Sigmoid colon (tissue), 7 donors: ENCODE results near the gene BHLHE23. TPM values are rescaled to one million over a fixed set of nuclear protein-coding genes. Genes with fewer than 3 reads are reported as not detected.

Source experiments
- DNase-seq: peaks from one replicate; pipeline ENCODE4 v3.0.0-alpha.2; 2019
- H3K27ac ChIP-seq, 4 donors: fragments of 200-600 bp; sonication (generic); one replicate each; pipeline ENCODE4 v1.5.1; 2016 to 2019; ENCODE audit warnings: mild to moderate bottlenecking in 1 of 4
- H3K27me3 ChIP-seq, 3 donors: fragments of 200-600 bp; sonication (generic); one replicate each; pipeline ENCODE4 v1.5.1; 2019; ENCODE audit warnings: mild to moderate bottlenecking in 1 of 3
- H3K36me3 ChIP-seq, 4 donors: fragments of 200-600 bp; sonication (generic); one replicate each; pipeline ENCODE4 v1.5.1; 2016 to 2019
- H3K4me1 ChIP-seq, 4 donors: fragments of 200-600 bp; sonication (generic); one replicate each; pipeline ENCODE4 v1.5.1; 2017 to 2019
- H3K4me3 ChIP-seq, 4 donors: fragments of 200-600 bp; sonication (generic); one replicate each; pipeline ENCODE4 v1.5.1; 2017 to 2019; ENCODE audit warnings: mild to moderate bottlenecking in 2 of 4, moderate library complexity in 1 of 4
- H3K9me3 ChIP-seq, 4 donors: fragments of 200-600 bp in 3 of 4; sonication (generic) in 3 of 4; one replicate each; pipeline versions ENCODE4 v1.5.1 to v1.6.1; 2013 to 2019
- CTCF ChIP-seq, 4 experiments: fragments of 450-650 bp in 3 of 4; fragments of 200-600 bp in 1 of 4; IDR thresholded peaks; one replicate each; pipeline ENCODE4 v1.5.1; 2016 to 2019; ENCODE audit warnings: antibody characterized with exemption in 4 of 4, mild to moderate bottlenecking in 3 of 4, moderate library complexity in 2 of 4
- EP300 ChIP-seq, 4 donors: sonication (generic); formaldehyde crosslinking; IDR thresholded peaks; one replicate each; pipeline ENCODE4 v1.6.1; 2017; ENCODE audit warnings: antibody characterized with exemption in 4 of 4
- POLR2A ChIP-seq, 2 donors: fragments of 450-650 bp; IDR thresholded peaks; one replicate each; pipeline ENCODE4 v1.6.1; 2016; ENCODE audit warnings: antibody characterized with exemption in 2 of 2, mild to moderate bottlenecking in 2 of 2, moderate library complexity in 2 of 2
- POLR2AphosphoS5 ChIP-seq, 4 donors: sonication (generic); formaldehyde crosslinking; IDR thresholded peaks; one replicate each; pipeline ENCODE4 v1.6.1; 2017; ENCODE audit warnings: antibody characterized with exemption in 4 of 4
- WGBS, 2 donors: extraction: QIAGEN DNeasy Blood & Tissue Kit; methylation state at CpG; one replicate each; pipeline ENCODE4 v1.1.7; 2013; 5-methylcytosine and 5-hydroxymethylcytosine counted together
- intact Hi-C: fragments of 100-400 bp; cut with DNase I; formaldehyde crosslinking; loops from one replicate; pipeline ENCODE4 v1.15.1; 2023
- polyA plus RNA-seq, 3 donors: library from polyadenylated mRNA; stranded (reverse); fragments of 200-250 nt; gene quantifications; one replicate each; pipeline ENCODE4 v1.2.3, GENCODE V29; 2013
- total RNA-seq, 4 donors: library from RNA; depleted of rRNA; stranded (reverse); fragments of >200 nt; gene quantifications; one replicate each; pipeline ENCODE4 v1.1.0, GENCODE V29; 2016
- donor health status: healthy with polysubstance abuse.
- donor health status: Bipolar disorder and iron deficiency.
- donor health status: healthy.

Gene BHLHE23
- total and polyA plus RNA-seq, 7 donors, result not detected

GRCh38 chr20:63005365-63005861 lies 1.4 kb downstream of the BHLHE23 start:
- no peaks in the 10 kb centered on the region for H3K36me3 ChIP-seq
- no peak for DNase-seq
- WGBS, 2 donors, result 5 to 16% methylated on average over 43 of the region's 43 CpGs
- no peak overlapping the region for H3K27ac ChIP-seq
- TF ChIP-seq POLR2AphosphoS5 (IDR thresholded peaks at IDR 0.05) (no peak), POLR2A (IDR thresholded peaks at IDR 0.05) (no peak), CTCF (IDR thresholded peaks at IDR 0.05) (no peak), EP300 (IDR thresholded peaks at IDR 0.05) (no peak)
- peaks cover 0 to 41% (median 27%) of the 10 kb centered on the region in 4 donors for H3K4me1 ChIP-seq
- intact Hi-C loops, result no loop called here
- H3K9me3 ChIP-seq, result no peaks in the 10 kb centered on the region
- peaks cover 68 to 100% (median 96%) of the 10 kb centered on the region in 3 donors for H3K27me3 ChIP-seq
- H3K4me3 ChIP-seq, result no peak overlapping the region

DNA sequence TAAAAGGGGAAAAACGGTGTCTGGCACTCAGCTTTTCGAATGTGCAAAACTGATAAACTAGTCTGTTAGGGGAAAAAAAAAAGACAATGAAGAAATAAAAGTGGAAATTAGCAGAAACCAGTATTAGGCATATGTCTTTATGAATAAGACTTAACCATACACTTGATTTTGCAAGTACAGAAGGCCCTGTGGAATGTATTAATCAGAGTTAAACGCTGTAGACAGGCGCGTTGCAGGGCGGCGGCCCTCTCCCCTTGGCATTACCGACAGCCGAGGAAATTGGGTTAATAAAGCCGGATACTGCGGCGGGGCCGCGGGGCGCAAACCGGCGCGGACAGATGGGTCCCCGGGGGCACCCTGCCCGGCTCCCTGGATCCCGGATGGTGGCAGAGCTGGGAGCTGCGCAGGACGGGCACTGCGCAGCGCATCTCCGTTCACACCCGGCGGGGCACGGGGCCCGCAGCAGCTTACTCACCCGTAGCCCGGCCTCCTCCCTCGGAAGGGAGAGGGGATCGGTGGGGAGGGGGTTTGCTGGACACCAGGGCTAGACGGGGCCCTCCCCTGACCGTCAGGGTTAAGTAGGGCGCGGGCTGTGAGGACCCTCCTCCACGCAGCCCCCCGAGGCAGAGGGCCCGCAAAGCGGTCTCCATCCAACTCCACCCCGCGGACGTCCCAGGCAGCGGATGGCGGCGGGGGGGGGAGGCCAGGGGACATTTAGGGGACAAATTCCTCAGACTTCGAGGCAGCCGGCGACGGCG lies 2.0 kb downstream of the BHLHE23 start:
- intact Hi-C loops, result no loop called here
- TF ChIP-seq POLR2AphosphoS5 (IDR thresholded peaks at IDR 0.05) (no peak), EP300 (IDR thresholded peaks at IDR 0.05) (no peak), POLR2A (IDR thresholded peaks at IDR 0.05) (no peak), CTCF (IDR thresholded peaks at IDR 0.05) (no peak)
- Histone ChIP-seq H3K4me1 (peaks cover 0 to 41% (median 27%) of the 10 kb centered on the region in 4 donors), H3K36me3 (no peaks in the 10 kb centered on the region), H3K9me3 (no peaks in the 10 kb centered on the region), H3K27me3 (peaks cover 65 to 100% (median 95%) of the 10 kb centered on the region in 3 donors), H3K4me3 (no peak overlapping the region), H3K27ac (no peak overlapping the region)
- WGBS, 2 donors, result 5 to 14% methylated on average over 53 of the region's 53 CpGs
- DNase-seq, result no peak

DNA sequence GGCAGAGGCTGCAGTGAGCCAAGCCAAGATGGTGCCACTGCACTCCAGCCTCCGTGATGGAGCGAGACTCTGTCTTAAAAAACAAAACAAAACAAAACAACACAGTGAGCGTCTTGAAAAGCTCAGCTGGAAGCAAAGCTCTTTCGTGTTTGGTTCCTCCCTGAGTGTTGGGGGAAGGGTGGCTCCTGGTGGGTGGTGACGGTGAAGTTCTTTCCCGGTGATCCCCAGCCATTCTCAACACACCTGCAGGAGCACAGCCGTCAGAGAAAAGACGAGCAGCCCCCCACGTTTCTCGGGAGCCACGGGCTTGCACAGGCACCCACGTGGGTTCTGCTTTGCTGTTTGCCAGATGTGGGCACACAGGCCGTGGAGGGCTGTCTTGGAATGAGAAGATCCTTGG lies 3.2 kb downstream of the BHLHE23 start:
- Histone ChIP-seq H3K27me3 (peaks cover 55 to 100% (median 94%) of the 10 kb centered on the region in 3 donors), H3K27ac (no peak overlapping the region), H3K9me3 (no peaks in the 10 kb centered on the region), H3K36me3 (no peaks in the 10 kb centered on the region), H3K4me3 (no peak overlapping the region), H3K4me1 (peaks cover 0 to 29% (median 18%) of the 10 kb centered on the region in 4 donors)
- WGBS, 2 donors, result 11 to 25% methylated on average over 13 of the region's 13 CpGs
- intact Hi-C loops, result no loop called here
- DNase-seq, result no peak
- no peak for TF ChIP-seq POLR2AphosphoS5 (IDR thresholded peaks at IDR 0.05)
- no peak for TF ChIP-seq CTCF (IDR thresholded peaks at IDR 0.05)
- TF ChIP-seq EP300 (IDR thresholded peaks at IDR 0.05), result no peak
- TF ChIP-seq POLR2A (IDR thresholded peaks at IDR 0.05), result no peak

DNA sequence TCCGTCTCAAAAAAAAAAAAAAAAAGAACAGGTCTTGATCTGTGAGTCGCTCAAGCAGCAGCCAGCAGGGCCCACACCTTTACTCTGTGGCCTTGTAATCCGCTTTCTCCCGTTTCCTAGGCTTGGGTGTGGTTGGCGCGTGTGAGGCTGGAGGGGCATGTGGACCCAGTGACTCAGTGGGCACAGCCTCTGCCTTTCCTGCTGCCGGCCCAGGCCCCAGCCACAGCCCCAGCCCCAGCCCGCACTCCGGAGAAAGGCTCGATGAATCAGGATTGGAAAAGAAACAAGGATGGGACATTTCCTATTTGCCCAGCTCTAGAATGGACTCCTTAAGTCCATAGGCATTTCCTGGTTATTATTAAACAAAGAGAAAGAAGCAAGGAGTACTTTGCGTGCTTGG lies 4.3 kb downstream of the BHLHE23 start:
- DNase-seq, result no peak
- Histone ChIP-seq H3K4me1 (peaks cover 0 to 25% (median 13%) of the 10 kb centered on the region in 4 donors), H3K27me3 (peaks cover 44 to 100% (median 91%) of the 10 kb centered on the region in 3 donors), H3K9me3 (no peaks in the 10 kb centered on the region), H3K27ac (no peak overlapping the region), H3K36me3 (no peaks in the 10 kb centered on the region), H3K4me3 (no peak overlapping the region)
- TF ChIP-seq POLR2AphosphoS5 (IDR thresholded peaks at IDR 0.05) (no peak), POLR2A (IDR thresholded peaks at IDR 0.05) (no peak), CTCF (IDR thresholded peaks at IDR 0.05) (no peak), EP300 (IDR thresholded peaks at IDR 0.05) (no peak)
- 77 to 82% methylated on average over 11 of the region's 11 CpGs for WGBS, 2 donors
- intact Hi-C loops, result no loop called here
